Activated effector memory CD4-positive, alpha-beta T cell treated with anti-CD3 and anti-CD28 coated beads, Interleukin-2, amount 50 U/mL, for 16 hours (primary cell): ENCODE data around the gene WNT5A.
"Not testable (repeated sequence)": the region's sequence is repeated elsewhere in the genome, so short reads cannot be mapped to it uniquely, and the experiment has no call there.

ENCODE experiments used
- DNase-seq: peaks from one replicate; pipeline ENCODE4 v3.0.0-alpha.2; 2020

The WNT5A gene

DNA sequence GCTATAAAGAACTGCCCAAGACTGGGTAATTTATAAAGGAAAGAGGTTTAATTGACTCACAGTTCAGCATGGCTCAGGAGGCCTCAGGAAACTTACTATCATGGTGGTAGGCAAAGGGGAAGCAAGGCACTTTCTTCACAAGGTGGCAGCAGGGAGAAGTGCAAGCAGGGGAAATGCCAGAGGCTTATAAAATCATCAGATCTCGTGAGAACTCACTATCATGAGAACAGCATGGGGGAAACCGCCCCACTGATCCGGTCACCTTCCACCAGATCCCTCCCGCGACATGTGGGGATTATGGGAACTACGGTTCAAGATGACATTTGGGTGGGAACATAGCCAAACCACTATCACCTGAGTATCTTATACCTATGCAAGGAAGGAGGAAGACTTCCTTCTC is 18.0 kb upstream of the WNT5A start:
- DNase-seq = not testable (repeated sequence)

DNA sequence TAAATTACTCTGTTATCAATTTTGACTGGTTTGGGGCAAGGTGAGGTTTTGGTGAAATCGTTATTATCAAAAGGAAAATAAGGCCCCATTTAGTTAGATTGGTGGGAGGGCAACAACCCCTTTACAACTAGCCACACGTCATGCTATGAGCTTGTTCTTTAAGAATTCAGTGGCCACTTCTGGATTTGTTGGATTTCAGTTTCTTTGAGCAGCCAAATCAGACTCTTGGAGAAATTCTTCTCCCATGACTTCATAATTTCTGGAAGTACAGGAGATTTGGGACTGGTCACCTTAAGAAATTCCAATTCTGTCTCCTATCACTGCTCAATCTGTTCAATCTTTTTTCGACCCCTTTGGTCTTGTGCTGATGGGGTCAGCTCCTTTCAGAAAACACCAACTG is 14.8 kb upstream of the WNT5A start:
- DNase-seq = no peak

GRCh38 chr3:55500555-55501330 is 13.6 kb upstream of the WNT5A start:
- DNase-seq = no peak

- no peak for DNase-seq
Observed at GRCh38 chr3:55498520-55498919, 11.4 kb upstream of the WNT5A start.

GRCh38 chr3:55497250-55497649 is 10.1 kb upstream of the WNT5A start:
- DNase-seq = no peak

DNA sequence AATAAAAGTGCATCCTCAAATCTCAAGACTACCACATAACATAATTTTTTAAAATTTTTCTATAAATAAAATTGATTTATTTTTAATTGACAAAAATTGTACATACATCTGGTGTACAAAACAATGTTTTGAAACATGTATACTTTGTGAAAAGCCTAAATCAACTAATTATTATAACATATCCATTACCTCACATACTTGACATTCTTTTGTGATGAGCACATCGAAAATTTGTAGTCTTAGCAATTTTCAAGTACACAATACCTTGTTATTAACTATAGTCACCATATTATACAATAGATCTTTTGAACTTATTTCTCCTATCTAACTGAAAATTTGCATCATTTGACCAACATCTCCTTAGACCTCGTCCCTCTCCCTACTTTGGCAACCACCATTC is 7.9 kb upstream of the WNT5A start:
- DNase-seq = no peak

- no peak for DNase-seq
Observed at GRCh38 chr3:55492976-55493375, 5.9 kb upstream of the WNT5A start.

- no peak for DNase-seq
Observed at GRCh38 chr3:55491296-55491816, 4.2 kb upstream of the WNT5A start.

- no peak for DNase-seq
Observed at GRCh38 chr3:55490276-55490913, 3.3 kb upstream of the WNT5A start.

GRCh38 chr3:55489798-55490132 is 2.7 kb upstream of the WNT5A start:
- DNase-seq = no peak

DNA sequence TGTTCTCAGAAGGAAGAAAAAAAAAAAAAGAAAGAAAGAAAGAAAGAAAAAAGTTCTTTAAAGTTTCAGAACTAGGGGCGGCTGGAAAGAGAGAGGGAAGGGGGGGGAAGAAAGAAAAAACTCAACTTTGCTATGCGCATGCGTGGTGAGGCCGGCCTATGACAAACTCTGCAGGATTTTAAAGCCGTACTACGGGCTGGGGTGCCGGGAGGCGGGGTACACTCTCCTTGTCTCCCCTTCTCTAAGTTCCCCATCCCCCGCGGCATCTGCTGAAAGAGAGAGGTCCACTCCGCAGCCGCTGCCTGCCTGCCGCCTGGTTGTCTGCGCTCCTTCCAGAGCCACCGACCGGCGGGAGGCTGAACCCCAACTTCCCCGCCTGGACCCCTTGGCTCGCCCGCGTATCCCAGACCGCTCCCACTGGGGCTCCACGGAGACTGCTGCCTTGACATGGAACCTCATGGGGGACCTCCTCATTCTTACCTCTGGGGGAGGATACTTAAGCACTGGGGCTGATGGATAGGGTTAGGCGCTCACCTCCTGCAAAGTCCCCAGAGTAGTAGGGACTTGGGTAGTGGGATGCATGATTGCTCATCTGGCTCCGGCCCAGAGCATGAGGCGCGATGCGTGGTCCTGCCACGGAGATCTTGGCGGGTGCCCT is 1.4 kb upstream of the WNT5A start:
- DNase-seq = no peak

DNA sequence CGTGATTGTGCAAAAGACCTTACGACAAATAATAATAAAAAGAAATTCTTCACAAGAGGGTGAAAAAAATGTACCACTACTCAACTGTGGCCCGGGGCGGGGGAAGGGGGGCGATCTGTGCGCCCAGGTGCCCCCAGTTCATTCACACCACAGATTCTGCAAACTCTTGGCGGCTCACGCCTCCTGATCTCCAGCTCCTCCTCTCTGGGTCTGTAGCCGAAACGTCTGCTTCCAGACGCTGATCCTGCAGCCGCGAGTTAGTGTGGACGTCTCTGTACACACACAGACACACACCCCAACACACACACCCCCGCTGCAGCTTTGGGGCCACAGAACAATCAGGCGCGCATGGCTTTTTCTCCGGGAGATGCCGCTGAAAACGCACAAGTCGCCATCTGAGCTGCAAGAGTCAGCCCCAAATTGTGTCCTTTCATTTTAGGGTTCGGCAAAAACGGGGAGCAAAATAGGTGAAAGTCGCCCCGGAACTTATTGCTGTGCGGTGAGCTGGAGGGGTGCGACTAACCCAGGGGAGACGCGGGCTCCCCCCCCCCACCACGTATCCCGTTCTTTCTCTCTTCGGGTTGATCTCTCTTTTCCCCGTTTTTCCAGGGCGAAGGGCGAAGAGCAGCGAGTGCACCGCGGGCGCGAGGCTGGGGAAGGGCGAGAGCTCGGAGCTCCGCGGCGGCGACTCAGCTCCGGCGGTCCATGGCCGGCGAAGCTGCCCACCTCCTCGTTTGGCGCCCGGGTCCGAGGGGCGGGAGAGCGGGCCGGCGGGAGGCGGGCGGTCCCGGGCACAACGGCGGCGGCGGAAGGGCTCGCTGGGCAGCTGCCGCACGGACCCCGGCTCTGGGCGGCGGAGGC is 505 bp upstream of the WNT5A start:
- DNase-seq = no peak

- no peak for DNase-seq
Observed at GRCh38 chr3:55486101-55486856, 827 bp downstream of the WNT5A start.

- no peak for DNase-seq
Observed at GRCh38 chr3:55484801-55485791, 2.0 kb downstream of the WNT5A start.

GRCh38 chr3:55484191-55484689 is 2.9 kb downstream of the WNT5A start:
- DNase-seq = no peak

- no peak for DNase-seq
Observed at GRCh38 chr3:55483196-55484095, 3.7 kb downstream of the WNT5A start.

- DNase-seq = no peak
Observed at GRCh38 chr3:55482496-55483195, 4.5 kb downstream of the WNT5A start.

GRCh38 chr3:55481744-55482495 is 5.2 kb downstream of the WNT5A start:
- no peak for DNase-seq
